A549 treated with Mapracorat at 1 μM for 4 hours (cell line): ENCODE measurements around the gene SLC22A23. TPM values are rescaled to one million over a fixed set of nuclear protein-coding genes. Genes with fewer than 3 reads are reported as not detected.

Experiments used
- total RNA-seq: library from RNA; stranded (reverse); fragments of 200-300 nt; extraction: Qiagen RNA extraction; gene quantifications from 5 replicates; pipeline ENCODE4 v1.2.3, GENCODE V29; 2022

SLC22A23 gene, protein sequence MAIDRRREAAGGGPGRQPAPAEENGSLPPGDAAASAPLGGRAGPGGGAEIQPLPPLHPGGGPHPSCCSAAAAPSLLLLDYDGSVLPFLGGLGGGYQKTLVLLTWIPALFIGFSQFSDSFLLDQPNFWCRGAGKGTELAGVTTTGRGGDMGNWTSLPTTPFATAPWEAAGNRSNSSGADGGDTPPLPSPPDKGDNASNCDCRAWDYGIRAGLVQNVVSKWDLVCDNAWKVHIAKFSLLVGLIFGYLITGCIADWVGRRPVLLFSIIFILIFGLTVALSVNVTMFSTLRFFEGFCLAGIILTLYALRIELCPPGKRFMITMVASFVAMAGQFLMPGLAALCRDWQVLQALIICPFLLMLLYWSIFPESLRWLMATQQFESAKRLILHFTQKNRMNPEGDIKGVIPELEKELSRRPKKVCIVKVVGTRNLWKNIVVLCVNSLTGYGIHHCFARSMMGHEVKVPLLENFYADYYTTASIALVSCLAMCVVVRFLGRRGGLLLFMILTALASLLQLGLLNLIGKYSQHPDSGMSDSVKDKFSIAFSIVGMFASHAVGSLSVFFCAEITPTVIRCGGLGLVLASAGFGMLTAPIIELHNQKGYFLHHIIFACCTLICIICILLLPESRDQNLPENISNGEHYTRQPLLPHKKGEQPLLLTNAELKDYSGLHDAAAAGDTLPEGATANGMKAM
- 6.7 to 10.0 TPM (median 9.1 TPM) in 5 replicates for total RNA-seq

GRCh38 chr6:3456898-3457709 is at the start of gene SLC22A23:
Gene SLC22A23 (minus strand): TSS chr6:3457050. CDS start chr6:3456559, 491 bp downstream.

DNA sequence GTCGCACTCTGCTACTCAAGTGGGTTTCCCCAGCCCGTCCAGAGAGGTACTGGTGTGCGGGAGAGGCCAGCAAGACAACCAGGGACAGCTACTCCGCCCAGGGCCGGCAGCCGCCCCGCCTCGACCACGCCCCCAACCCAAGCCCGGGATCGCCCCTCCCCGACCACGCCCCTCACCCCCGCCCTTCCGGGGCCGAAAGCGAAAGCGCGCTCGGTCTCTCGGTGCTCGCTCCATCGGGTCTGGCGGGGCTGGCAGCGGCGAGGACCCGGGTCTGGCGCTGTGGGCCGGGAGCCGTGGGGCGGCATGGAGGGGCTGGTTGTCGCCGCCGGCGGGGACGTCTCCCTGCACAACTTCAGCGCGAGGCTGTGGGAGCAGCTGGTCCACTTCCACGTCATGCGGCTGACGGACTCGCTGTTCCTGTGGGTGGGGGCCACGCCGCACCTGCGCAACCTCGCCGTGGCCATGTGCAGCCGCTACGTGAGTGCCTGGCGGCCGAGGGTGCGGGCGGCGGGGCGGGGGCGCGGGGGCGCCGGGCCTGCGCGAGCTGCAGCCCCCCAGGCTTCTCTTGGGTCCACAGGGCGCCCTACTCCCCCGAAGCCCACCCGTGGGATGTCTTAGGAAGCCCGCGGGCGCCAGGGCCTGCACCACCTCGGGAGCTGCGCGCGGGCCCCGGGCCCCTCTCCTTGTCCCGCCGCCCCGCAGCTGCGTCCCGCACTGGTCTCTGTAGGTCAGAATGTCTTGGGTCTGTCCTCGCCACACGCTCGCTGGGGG is 197.9 kb downstream of the SLC22A23 start, which contains the start of gene PSMG4:
Gene PSMG4, plus strand, starts transcription at position 228 of the 771 bp plus-strand sequence. Its CDS starts 76 bp downstream, at position 304.

DNA sequence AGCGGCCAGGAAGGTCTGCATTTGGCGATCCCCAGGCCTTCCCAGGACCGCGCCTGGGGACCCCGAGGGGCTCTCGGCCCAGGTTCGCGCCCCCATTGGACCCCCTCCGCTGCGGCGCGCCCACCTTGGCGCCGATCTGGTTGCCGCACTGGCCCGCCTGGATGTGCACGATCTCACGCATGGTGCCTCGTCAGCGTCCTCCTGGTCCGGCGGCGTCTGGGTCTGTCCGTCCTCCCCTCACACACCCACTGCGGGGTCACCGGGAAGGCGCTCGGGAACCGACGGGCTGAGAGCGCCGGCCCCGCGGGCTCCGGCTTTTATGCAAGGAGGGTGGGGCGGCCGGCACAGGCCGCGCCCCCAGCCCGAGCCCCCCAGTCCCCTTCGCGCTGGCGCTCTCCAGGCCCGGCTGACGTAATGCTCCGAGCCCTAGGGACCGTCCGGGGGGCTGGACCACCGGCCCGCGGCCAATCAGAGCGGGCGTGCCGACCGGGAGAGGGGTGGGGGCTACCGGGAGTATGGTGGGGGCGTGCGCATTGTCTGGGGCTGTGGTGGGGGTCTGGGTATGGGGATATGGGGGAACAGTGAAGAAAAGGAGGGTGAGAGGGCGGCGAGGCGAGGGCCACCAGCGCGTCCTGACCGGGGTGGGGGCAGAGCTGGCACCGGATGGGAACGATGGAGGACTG is 229.3 kb downstream of the SLC22A23 start, which contains the start of gene TUBB2B:
Gene TUBB2B, minus strand, starts transcription at position 291 of the 683 bp plus-strand sequence. Its CDS starts 110 bp downstream, at position 181.

Other genes starting within 250 kb of the SLC22A23 start
- 12.6 to 15.2 TPM (median 14.4 TPM) in 5 replicates for gene TUBB2B, start 229.4 kb downstream of the SLC22A23 start, total RNA-seq
- gene PSMG4, start 198.1 kb downstream of the SLC22A23 start, total RNA-seq, result 20.6 to 30.2 TPM (median 27.6 TPM) in 5 replicates